ENCODE data around the gene SLC2A4RG.
"Not testable (repeated sequence)": the region's sequence is repeated elsewhere in the genome, so short reads cannot be mapped to it uniquely, and the experiment has no call there.

Gene SLC2A4RG

DNA sequence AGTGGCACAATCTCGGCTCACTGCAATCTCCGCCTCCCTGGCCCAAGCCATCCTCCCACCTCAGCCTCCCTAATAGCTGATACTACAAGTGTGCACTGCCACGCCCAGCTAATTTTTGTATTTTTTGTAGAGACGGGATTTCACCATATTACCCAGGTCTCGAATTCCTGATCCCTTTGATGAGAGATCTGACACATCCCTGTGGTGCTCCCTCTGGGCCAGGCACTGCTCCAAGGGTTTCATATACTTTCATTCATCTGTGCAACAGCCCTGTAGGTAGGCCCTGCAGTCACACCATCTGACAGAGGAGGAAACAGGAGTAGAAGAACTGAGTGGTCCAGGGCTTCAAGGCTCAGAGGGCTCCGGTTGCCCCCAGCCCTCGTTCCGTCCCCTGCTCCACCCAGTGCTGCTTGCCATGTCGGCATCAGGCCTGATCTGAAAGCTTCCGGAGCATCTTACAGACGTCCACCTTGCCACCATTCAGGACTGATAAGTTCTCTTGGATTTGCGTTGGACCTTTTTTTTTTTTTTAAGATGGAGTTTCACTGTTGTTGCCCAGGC lies 28.4 kb upstream of the SLC2A4RG start:
- H3K4me1 ChIP-seq (ENCODE audit: control insufficient read depth, low read depth, low read length): no peaks in the 10 kb centered on the region
- H2AK5ac ChIP-seq (ENCODE audit: low read length): no peak overlapping the region
- H2BK15ac ChIP-seq (replicated peaks; ENCODE audit: low read depth): no peak overlapping the region
- H3K36me3 ChIP-seq (ENCODE audit: control insufficient read depth, insufficient read depth, low read length): peaks cover 3% of the 10 kb centered on the region
- no peak overlapping the region for H3K9ac ChIP-seq (ENCODE audit: low read length)
- no CpG with 5 or more reads among the region's 12 CpGs for WGBS (ENCODE audit: extremely low coverage, insufficient coverage, low lambda C conversion rate)
- no peak overlapping the region for H4K8ac ChIP-seq (ENCODE audit: low read depth, low read length)
- H4K5ac ChIP-seq (ENCODE audit: low read length): no peak overlapping the region
- H3K56ac ChIP-seq (ENCODE audit: low read length): no peak overlapping the region
- no peak overlapping the region for H3K4ac ChIP-seq (ENCODE audit: low read depth, low read length)
- no peak overlapping the region for H3K23ac ChIP-seq (ENCODE audit: low read length)
- no peak overlapping the region for H3K18ac ChIP-seq (ENCODE audit: low read length)
- no peaks in the 10 kb centered on the region for H3K27me3 ChIP-seq (ENCODE audit: insufficient read depth, low read length, poor library complexity)
- H2BK120ac ChIP-seq (ENCODE audit: low read depth, low read length): no peak overlapping the region
- H3K79me1 ChIP-seq (ENCODE audit: low read length): peaks cover 18% of the 10 kb centered on the region
- no peak overlapping the region for H3K27ac ChIP-seq (ENCODE audit: low read depth, low read length)
- peaks cover 27% of the 10 kb centered on the region for H3K79me2 ChIP-seq (ENCODE audit: control insufficient read depth, insufficient read depth, low read length)
- no peak overlapping the region for H2BK5ac ChIP-seq (ENCODE audit: low read length)
- no peak overlapping the region for H3K4me2 ChIP-seq (ENCODE audit: low read length)
- H3K4me3 ChIP-seq (ENCODE audit: low read length): no peak overlapping the region
- no peak for DNase-seq

DNA sequence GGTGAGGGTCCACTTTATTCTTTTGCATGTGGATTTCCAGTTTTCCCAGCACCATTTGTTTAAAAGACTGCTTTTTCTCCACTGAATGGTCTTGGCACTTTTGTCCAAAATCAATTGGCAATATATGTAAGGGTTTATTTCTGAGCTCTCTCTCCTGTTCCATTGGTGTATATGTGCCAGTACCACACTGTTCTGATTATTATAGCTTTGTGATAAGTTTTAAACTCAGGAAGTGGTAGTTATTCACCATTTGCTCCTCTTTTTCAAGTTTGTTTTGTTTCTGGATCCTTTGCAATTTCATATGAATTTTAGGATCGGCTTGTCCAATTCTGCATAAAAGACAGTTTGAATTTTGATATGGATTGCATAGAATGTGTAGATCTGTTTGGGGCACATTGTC lies 27.4 kb upstream of the SLC2A4RG start:
- Histone ChIP-seq H3K23ac (ENCODE audit: low read length) (no peak overlapping the region), H3K4me3 (ENCODE audit: low read length) (no peak overlapping the region), H2BK15ac (replicated peaks; ENCODE audit: low read depth) (no peak overlapping the region), H4K5ac (ENCODE audit: low read length) (no peak overlapping the region), H3K4me2 (ENCODE audit: low read length) (no peak overlapping the region), H3K79me1 (ENCODE audit: low read length) (peaks cover 10% of the 10 kb centered on the region), H3K4me1 (ENCODE audit: control insufficient read depth, low read depth, low read length) (no peaks in the 10 kb centered on the region), H3K27ac (ENCODE audit: low read depth, low read length) (no peak overlapping the region), H3K4ac (ENCODE audit: low read depth, low read length) (no peak overlapping the region), H3K18ac (ENCODE audit: low read length) (no peak overlapping the region), H3K56ac (ENCODE audit: low read length) (no peak overlapping the region), H4K8ac (ENCODE audit: low read depth, low read length) (no peak overlapping the region), H2BK120ac (ENCODE audit: low read depth, low read length) (no peak overlapping the region), H2BK5ac (ENCODE audit: low read length) (no peak overlapping the region), H3K79me2 (ENCODE audit: control insufficient read depth, insufficient read depth, low read length) (peaks cover 17% of the 10 kb centered on the region), H2AK5ac (ENCODE audit: low read length) (no peak overlapping the region), H3K36me3 (ENCODE audit: control insufficient read depth, insufficient read depth, low read length) (peaks cover 2% of the 10 kb centered on the region), H3K27me3 (ENCODE audit: insufficient read depth, low read length, poor library complexity) (no peaks in the 10 kb centered on the region), H3K9ac (ENCODE audit: low read length) (no peak overlapping the region)
- no CpG with 5 or more reads among the region's 1 CpG for WGBS (ENCODE audit: extremely low coverage, insufficient coverage, low lambda C conversion rate)
- no peak for DNase-seq

- no peak overlapping the region for H4K8ac ChIP-seq (ENCODE audit: low read depth, low read length)
- no peak overlapping the region for H3K18ac ChIP-seq (ENCODE audit: low read length)
- H2BK15ac ChIP-seq (replicated peaks; ENCODE audit: low read depth): no peak overlapping the region
- no peak overlapping the region for H3K4me2 ChIP-seq (ENCODE audit: low read length)
- H3K9ac ChIP-seq (ENCODE audit: low read length): no peak overlapping the region
- H3K4ac ChIP-seq (ENCODE audit: low read depth, low read length): no peak overlapping the region
- DNase-seq: no peak
- H3K36me3 ChIP-seq (ENCODE audit: control insufficient read depth, insufficient read depth, low read length): peaks cover 2% of the 10 kb centered on the region
- H3K4me1 ChIP-seq (ENCODE audit: control insufficient read depth, low read depth, low read length): no peaks in the 10 kb centered on the region
- H3K23ac ChIP-seq (ENCODE audit: low read length): no peak overlapping the region
- no peak overlapping the region for H2AK5ac ChIP-seq (ENCODE audit: low read length)
- no peak overlapping the region for H4K5ac ChIP-seq (ENCODE audit: low read length)
- no peak overlapping the region for H3K56ac ChIP-seq (ENCODE audit: low read length)
- no peaks in the 10 kb centered on the region for H3K27me3 ChIP-seq (ENCODE audit: insufficient read depth, low read length, poor library complexity)
- no peak overlapping the region for H2BK5ac ChIP-seq (ENCODE audit: low read length)
- no peak overlapping the region for H3K27ac ChIP-seq (ENCODE audit: low read depth, low read length)
- H3K4me3 ChIP-seq (ENCODE audit: low read length): no peak overlapping the region
- peaks cover 5% of the 10 kb centered on the region for H3K79me1 ChIP-seq (ENCODE audit: low read length)
- H2BK120ac ChIP-seq (ENCODE audit: low read depth, low read length): no peak overlapping the region
- peaks cover 2% of the 10 kb centered on the region for H3K79me2 ChIP-seq (ENCODE audit: control insufficient read depth, insufficient read depth, low read length)
- no CpG with 5 or more reads among the region's 5 CpGs for WGBS (ENCODE audit: extremely low coverage, insufficient coverage, low lambda C conversion rate)
Observed at GRCh38 chr20:63714858-63715257, 24.7 kb upstream of the SLC2A4RG start.

DNA sequence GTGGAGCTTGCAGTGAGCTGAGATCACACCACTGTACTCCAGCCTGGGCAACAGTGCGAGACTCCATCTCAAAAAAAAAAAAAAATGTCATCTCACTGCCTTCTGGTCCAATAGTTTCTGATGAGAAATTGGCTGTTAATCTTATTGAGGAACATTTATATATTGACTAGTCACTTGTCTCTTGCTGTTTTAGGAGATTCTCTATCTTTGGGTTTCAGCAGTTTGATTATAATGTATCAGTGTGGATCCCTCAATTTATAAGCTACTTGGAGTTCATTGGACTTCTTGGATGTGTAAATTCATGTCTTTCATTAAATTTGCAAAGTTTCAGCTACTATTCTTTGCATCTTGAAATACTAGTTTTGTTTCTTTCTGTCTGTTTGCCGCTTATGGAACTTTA lies 20.6 kb upstream of the SLC2A4RG start:
- DNase-seq: no peak
- no CpG with 5 or more reads among the region's 2 CpGs for WGBS (ENCODE audit: extremely low coverage, insufficient coverage, low lambda C conversion rate)
- no peak overlapping the region for H2BK15ac ChIP-seq (replicated peaks; ENCODE audit: low read depth)
- no peak overlapping the region for H3K4me3 ChIP-seq (ENCODE audit: low read length)
- no peak overlapping the region for H3K4ac ChIP-seq (ENCODE audit: low read depth, low read length)
- H4K8ac ChIP-seq (ENCODE audit: low read depth, low read length): no peak overlapping the region
- H3K27me3 ChIP-seq (ENCODE audit: insufficient read depth, low read length, poor library complexity): no peaks in the 10 kb centered on the region
- no peaks in the 10 kb centered on the region for H3K36me3 ChIP-seq (ENCODE audit: control insufficient read depth, insufficient read depth, low read length)
- H3K23ac ChIP-seq (ENCODE audit: low read length): no peak overlapping the region
- H3K56ac ChIP-seq (ENCODE audit: low read length): no peak overlapping the region
- no peak overlapping the region for H3K18ac ChIP-seq (ENCODE audit: low read length)
- H3K9ac ChIP-seq (ENCODE audit: low read length): no peak overlapping the region
- H3K27ac ChIP-seq (ENCODE audit: low read depth, low read length): no peak overlapping the region
- H3K4me2 ChIP-seq (ENCODE audit: low read length): no peak overlapping the region
- no peak overlapping the region for H2BK120ac ChIP-seq (ENCODE audit: low read depth, low read length)
- peaks cover 7% of the 10 kb centered on the region for H3K79me1 ChIP-seq (ENCODE audit: low read length)
- no peak overlapping the region for H2BK5ac ChIP-seq (ENCODE audit: low read length)
- no peaks in the 10 kb centered on the region for H3K4me1 ChIP-seq (ENCODE audit: control insufficient read depth, low read depth, low read length)
- no peak overlapping the region for H2AK5ac ChIP-seq (ENCODE audit: low read length)
- H4K5ac ChIP-seq (ENCODE audit: low read length): no peak overlapping the region
- no peaks in the 10 kb centered on the region for H3K79me2 ChIP-seq (ENCODE audit: control insufficient read depth, insufficient read depth, low read length)

GRCh38 chr20:63722967-63723622 lies 16.5 kb upstream of the SLC2A4RG start:
- no CpG with 5 or more reads among the region's 2 CpGs for WGBS (ENCODE audit: extremely low coverage, insufficient coverage, low lambda C conversion rate)
- H3K36me3 ChIP-seq (ENCODE audit: control insufficient read depth, insufficient read depth, low read length); H3K27ac ChIP-seq (ENCODE audit: low read depth, low read length): not testable (repeated sequence)

More at GRCh38 chr20:63722967-63723622, 16.5 kb upstream of the SLC2A4RG start:
- H3K79me2 ChIP-seq (ENCODE audit: control insufficient read depth, insufficient read depth, low read length); H2BK5ac ChIP-seq (ENCODE audit: low read length); DNase-seq; H2BK15ac ChIP-seq (replicated peaks; ENCODE audit: low read depth); H4K8ac ChIP-seq (ENCODE audit: low read depth, low read length); H3K23ac ChIP-seq (ENCODE audit: low read length); H3K4ac ChIP-seq (ENCODE audit: low read depth, low read length); H3K79me1 ChIP-seq (ENCODE audit: low read length); H3K4me3 ChIP-seq (ENCODE audit: low read length); H2BK120ac ChIP-seq (ENCODE audit: low read depth, low read length); H3K27me3 ChIP-seq (ENCODE audit: insufficient read depth, low read length, poor library complexity); H3K4me2 ChIP-seq (ENCODE audit: low read length); H3K9ac ChIP-seq (ENCODE audit: low read length); H4K5ac ChIP-seq (ENCODE audit: low read length); H3K4me1 ChIP-seq (ENCODE audit: control insufficient read depth, low read depth, low read length); H2AK5ac ChIP-seq (ENCODE audit: low read length); H3K18ac ChIP-seq (ENCODE audit: low read length); H3K56ac ChIP-seq (ENCODE audit: low read length): not testable (repeated sequence)
